Stomach smooth muscle (tissue), 2 donors: ENCODE data around the gene FAM184B.
"Not testable (repeated sequence)": the region's sequence is repeated elsewhere in the genome, so short reads cannot be mapped to it uniquely, and the experiment has no call there.

Experiments used
- H3K27ac ChIP-seq: one replicate; pipeline ENCODE4 v1.7.0; 2013; ENCODE audit warnings: mild to moderate bottlenecking, low read length, inconsistent platforms
- H3K27me3 ChIP-seq, 2 donors: one replicate each; pipeline ENCODE4 v1.7.0; 2013; ENCODE audit warnings: low read length in 2 of 2; ENCODE audit not compliant: insufficient read depth in 2 of 2, control insufficient read depth in 1 of 2
- H3K36me3 ChIP-seq, 2 donors: one replicate each; pipeline ENCODE4 v1.7.0; 2013; ENCODE audit warnings: low read length in 2 of 2; ENCODE audit not compliant: control insufficient read depth in 2 of 2, insufficient read depth in 2 of 2
- H3K4me1 ChIP-seq: one replicate; pipeline ENCODE4 v1.7.0; 2013; ENCODE audit warnings: low read length; ENCODE audit not compliant: control insufficient read depth, insufficient read depth
- H3K4me3 ChIP-seq, 2 donors: one replicate each; pipeline ENCODE4 v1.7.0; 2013; ENCODE audit warnings: low read length in 2 of 2
- H3K9ac ChIP-seq, 2 donors: one replicate each; pipeline ENCODE4 v1.7.0; 2013; ENCODE audit warnings: low read length in 2 of 2, mild to moderate bottlenecking in 1 of 2
- H3K9me3 ChIP-seq, 2 donors: one replicate each; pipeline ENCODE4 v1.7.0; 2013; ENCODE audit warnings: low read length in 2 of 2; ENCODE audit not compliant: control insufficient read depth in 2 of 2
- donor health status: healthy.
- donor health status: Pancreatic carcinoma.

Gene FAM184B

DNA sequence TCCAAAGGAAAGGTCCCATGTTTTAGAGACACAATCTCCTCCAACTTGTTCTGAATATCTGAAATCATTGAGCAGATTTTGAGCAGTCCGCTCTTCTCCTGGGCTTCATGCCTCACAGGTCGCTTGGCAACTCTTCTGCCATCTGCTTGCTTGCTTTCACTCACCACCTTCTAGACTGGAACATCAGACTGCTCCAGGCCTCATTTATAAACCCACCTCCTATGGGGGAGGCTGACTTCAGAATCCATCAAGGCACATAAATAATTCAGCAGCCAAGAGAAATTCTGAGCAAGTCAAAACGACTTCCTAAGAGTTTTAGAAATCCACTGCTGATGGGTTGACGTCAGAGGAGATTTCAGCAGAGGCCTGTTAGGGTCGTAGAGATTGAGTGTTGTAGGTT is 64.1 kb downstream of the FAM184B start:
- Histone ChIP-seq H3K27ac (no peak overlapping the region), H3K9ac (no peak overlapping the region), H3K4me1 (no peaks in the 10 kb centered on the region), H3K36me3 (no peaks in the 10 kb centered on the region), H3K27me3 (peaks cover 0 to 2% of the 10 kb centered on the region in 2 donors), H3K9me3 (no peaks in the 10 kb centered on the region), H3K4me3 (no peak overlapping the region)

DNA sequence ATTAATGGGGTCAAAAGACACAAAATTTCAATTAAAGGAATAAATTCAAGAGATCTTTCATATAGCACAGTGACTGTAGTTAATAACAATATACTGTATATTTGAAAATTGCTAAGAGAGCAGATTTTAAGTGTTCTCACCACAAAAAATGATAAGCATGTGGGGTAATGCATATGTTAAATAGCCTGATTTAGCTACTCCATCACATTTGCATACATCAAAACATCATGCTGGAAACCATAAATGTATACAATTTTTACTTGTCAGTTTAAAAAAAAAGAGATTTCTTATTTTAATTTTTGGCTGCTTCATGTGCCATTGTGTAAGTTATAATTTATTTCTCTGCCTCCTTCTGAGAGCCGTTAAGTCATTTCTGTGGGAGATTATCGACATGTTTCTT is 65.9 kb downstream of the FAM184B start:
- Histone ChIP-seq H3K4me3 (no peak overlapping the region), H3K9me3 (no peaks in the 10 kb centered on the region), H3K27me3 (peaks cover 0 to 2% of the 10 kb centered on the region in 2 donors), H3K27ac (no peak overlapping the region), H3K9ac (no peak overlapping the region), H3K4me1 (no peaks in the 10 kb centered on the region), H3K36me3 (no peaks in the 10 kb centered on the region)

DNA sequence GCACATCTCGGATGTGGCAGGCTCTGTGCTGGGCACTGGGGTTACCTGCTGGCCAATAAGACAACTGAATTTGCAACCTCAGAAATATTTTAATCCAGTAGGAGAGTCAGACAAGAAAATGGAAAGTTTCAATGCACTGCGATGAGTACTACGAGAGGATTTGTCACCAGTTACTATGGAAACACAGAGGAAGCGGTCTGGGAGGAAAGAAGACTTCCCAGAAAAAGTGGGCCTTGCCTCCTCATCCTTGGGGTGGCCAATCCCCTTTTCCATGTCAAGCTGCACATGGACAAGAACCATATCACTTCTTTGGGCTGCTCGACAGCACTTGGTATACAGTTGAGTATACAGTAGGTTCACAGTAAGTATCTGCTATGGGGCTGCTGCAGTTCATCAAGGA is 67.6 kb downstream of the FAM184B start:
- H3K27ac ChIP-seq = no peak overlapping the region
- peaks cover 2% of the 10 kb centered on the region in 2 donors for H3K27me3 ChIP-seq
- H3K9ac ChIP-seq = no peak overlapping the region
- no peaks in the 10 kb centered on the region for H3K36me3 ChIP-seq
- H3K4me3 ChIP-seq = no peak overlapping the region
- no peaks in the 10 kb centered on the region for H3K4me1 ChIP-seq
- H3K9me3 ChIP-seq = no peaks in the 10 kb centered on the region

DNA sequence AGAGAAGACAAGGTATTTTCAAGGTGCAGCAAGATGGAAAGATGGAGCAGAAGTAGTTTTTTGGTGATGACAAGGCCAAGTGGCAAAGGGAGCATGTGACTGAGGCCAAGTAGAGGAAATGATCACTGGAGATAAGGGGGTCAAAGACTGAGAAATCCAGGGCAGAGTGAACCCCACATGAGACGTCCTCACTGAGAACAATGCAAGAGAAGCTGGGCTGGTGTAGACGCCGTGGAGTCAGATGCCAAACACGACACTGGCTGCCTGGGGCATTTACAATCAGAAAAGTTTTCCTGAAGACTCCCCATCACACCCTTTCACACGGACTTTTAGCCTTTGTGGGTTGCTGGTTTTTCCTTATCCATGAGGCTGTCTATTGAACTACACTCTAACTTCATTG is 69.3 kb downstream of the FAM184B start:
- H3K9ac ChIP-seq = no peak overlapping the region
- H3K27me3 ChIP-seq = peaks cover 0 to 2% of the 10 kb centered on the region in 2 donors

DNA sequence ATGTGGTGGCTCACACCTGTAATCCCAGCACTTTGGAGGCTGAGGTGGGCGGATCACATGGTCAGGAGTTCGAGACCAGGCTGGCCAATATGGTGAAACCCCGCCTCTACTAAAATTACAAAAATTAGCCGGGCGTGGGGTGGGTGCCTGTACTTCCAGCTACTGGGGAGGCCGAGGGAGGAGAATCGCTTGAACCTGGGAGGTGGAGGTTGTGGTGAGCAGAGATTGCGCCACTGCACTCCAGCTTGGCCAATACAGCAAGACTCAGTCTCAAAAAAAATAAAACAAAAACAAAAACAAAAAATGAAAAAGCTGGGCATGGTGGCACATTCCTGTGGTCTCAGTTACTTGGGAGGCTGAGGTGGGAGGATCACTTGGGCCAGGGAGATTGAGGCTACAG is 70.2 kb downstream of the FAM184B start:
- not testable (repeated sequence) for H3K4me1 ChIP-seq, H3K9ac ChIP-seq

More for the DNA sequence above, 69.3 kb downstream of the FAM184B start:
- H3K4me1 ChIP-seq = no peaks in the 10 kb centered on the region
- H3K36me3 ChIP-seq = no peaks in the 10 kb centered on the region
- H3K27ac ChIP-seq = no peak overlapping the region
- no peaks in the 10 kb centered on the region for H3K9me3 ChIP-seq
- H3K4me3 ChIP-seq = no peak overlapping the region

DNA sequence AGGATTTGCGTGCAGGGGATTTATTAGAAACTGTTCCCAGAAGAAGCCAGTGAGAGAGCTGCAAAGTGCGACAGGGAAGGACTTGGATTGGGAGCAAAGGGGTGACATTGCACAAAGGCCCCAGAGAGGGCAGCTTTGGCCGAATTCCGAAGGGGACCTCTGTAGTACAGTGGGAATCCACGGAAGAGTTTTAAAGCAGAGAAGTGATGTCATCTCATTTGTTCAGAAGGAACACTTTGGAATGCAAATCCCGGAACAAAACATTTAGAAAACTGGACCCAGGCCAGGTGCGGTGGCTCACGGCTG is 71.7 kb downstream of the FAM184B start:
- Histone ChIP-seq H3K4me1 (no peaks in the 10 kb centered on the region), H3K36me3 (no peaks in the 10 kb centered on the region), H3K4me3 (no peak overlapping the region)

More for the DNA sequence above, 70.2 kb downstream of the FAM184B start:
- H3K27me3 ChIP-seq, H3K9me3 ChIP-seq, H3K36me3 ChIP-seq, H3K27ac ChIP-seq, H3K4me3 ChIP-seq: not testable (repeated sequence)

DNA sequence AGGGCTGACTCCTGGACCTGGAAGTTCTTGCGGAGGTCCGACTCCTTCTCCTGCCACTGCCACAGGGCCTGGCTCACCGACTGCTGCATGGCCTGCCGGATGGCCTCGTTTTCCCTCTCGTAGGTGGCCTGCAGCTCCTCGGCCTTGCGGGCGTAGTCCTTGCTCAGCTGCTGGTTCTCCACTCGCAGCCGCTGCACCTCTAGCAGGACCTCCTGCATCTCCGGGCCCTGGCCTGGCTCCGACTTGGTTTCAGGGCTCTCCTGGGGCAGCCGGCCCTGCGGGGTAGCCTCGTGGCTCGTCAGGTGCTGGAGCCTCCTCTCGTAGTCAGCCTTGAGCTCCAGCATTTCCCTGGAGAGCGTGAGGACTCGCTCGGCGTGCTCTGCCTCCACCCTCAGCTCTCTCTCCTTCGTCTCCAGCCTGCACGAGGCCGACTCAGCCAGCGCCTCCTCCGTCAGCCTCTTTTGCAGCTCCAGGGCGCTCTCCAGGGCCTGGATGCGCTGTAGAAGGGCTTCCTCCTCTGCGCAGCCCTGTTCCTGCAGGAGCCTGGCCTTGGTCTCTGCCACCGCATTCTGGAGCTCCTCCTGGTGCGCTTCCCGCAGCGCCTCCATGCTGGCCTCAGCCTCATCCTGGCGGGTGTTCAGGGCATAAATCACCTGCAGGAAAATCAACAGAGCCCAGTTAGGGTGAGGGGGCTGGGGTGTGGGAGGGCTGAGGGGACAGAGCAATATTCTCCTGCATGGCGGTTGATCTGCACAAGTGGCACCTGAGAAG is 72.2 kb downstream of the FAM184B start:
- H3K9me3 ChIP-seq = no peaks in the 10 kb centered on the region
- no peak overlapping the region for H3K27ac ChIP-seq
- no peaks in the 10 kb centered on the region for H3K36me3 ChIP-seq
- no peaks in the 10 kb centered on the region for H3K4me1 ChIP-seq
- peaks cover 0 to 2% of the 10 kb centered on the region in 2 donors for H3K27me3 ChIP-seq
- H3K4me3 ChIP-seq = no peak overlapping the region
- no peak overlapping the region for H3K9ac ChIP-seq

More for the DNA sequence above, 71.7 kb downstream of the FAM184B start:
- Histone ChIP-seq H3K27ac (no peak overlapping the region), H3K27me3 (peaks cover 0 to 2% of the 10 kb centered on the region in 2 donors), H3K9ac (no peak overlapping the region), H3K9me3 (no peaks in the 10 kb centered on the region)

DNA sequence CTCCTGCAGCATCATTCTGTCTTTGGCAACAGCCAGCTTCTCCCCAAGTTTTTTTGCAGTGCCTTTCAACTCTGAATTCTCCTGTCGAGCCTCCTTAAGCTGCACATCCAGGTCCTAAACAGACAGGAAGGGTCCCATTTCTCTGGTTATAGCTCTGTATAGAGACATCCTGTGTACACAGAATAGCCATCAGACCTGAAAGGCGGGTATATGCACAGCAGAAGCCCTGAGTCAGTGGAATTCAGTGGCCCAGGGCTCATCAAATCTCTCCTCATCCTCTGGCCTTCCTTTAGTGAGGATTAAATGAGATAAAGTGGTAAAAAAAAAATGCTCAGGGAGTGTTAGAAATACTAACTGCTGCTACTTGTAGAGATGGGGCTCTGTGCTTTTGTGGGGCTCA is 73.8 kb downstream of the FAM184B start:
- Histone ChIP-seq H3K36me3 (no peaks in the 10 kb centered on the region), H3K27me3 (peaks cover 0 to 2% of the 10 kb centered on the region in 2 donors), H3K4me3 (no peak overlapping the region), H3K4me1 (no peaks in the 10 kb centered on the region), H3K9me3 (no peaks in the 10 kb centered on the region), H3K27ac (no peak overlapping the region), H3K9ac (no peak overlapping the region)

DNA sequence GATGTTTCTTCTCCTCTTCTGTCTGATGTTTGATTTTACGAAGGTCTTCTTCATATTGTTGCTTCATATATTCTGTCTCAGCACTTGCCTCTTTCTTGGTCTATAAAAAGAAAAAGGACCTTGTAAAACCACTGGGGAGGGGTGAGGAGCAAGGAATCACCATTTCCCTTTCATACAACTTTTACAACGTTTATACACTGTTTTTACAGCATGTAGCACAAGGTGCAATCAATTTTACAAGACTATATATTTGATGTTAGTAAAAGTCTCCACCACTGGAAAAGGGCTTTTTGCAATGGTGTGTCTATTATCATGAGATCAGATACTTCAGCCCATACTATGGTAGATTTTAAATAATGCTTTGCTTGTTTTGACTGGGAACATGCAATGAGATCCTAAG is 76.3 kb downstream of the FAM184B start:
- Histone ChIP-seq H3K9me3 (no peaks in the 10 kb centered on the region), H3K9ac (no peak overlapping the region), H3K4me1 (no peaks in the 10 kb centered on the region), H3K27ac (no peak overlapping the region), H3K36me3 (no peaks in the 10 kb centered on the region), H3K27me3 (peaks cover 0 to 2% of the 10 kb centered on the region in 2 donors), H3K4me3 (no peak overlapping the region)

DNA sequence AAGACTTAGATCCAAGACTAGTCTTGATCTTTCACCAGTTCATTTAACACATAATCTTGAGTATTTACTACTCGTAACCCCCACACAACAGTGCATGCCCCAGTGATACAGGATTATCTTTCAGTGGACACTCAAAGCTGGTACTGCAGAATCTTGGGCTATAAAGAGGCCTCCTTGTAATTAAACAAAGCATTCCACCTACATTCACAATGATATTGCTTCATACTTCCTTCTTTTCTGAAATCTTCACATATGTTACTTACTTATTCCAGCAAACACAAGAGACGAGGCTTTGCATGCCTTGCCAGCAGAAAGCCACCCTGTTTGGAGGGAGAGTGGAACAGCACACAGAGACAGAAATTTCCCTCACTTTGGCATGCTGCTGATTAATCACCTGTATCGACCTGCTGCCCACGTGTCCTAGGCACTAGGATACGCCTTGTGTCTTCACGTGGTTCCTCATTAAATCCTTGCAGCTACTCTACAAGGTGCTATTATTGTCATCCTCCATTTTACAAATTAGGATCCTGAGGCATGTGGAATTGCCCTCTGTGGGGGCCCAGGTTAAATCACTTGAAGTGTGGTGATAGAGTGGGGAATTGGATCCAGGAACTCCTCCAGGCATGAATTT is 77.3 kb downstream of the FAM184B start:
- Histone ChIP-seq H3K36me3 (no peaks in the 10 kb centered on the region), H3K9me3 (no peaks in the 10 kb centered on the region)

DNA sequence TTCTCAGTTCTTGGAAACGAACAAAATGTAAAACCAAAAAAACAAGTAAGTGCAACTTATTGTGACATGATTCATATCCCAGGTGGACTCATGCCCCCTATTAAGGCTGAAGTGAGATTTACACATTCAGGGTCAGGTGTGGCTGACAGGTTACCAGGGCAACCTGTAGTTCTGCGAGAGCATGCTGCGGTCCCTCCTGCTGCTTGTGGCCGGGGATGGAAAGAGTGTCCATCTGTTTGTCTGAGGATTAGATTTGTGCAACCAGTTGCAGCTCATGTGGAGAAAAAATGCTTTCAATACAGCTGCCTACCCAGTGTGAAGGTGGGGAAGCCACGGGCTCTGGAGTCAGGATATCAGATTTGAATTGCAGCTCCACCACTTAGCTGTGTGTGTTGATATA is 78.8 kb downstream of the FAM184B start:
- Histone ChIP-seq H3K4me3 (no peak overlapping the region), H3K36me3 (no peaks in the 10 kb centered on the region), H3K9me3 (no peaks in the 10 kb centered on the region), H3K9ac (no peak overlapping the region), H3K27me3 (no peaks in the 10 kb centered on the region), H3K4me1 (no peaks in the 10 kb centered on the region), H3K27ac (no peak overlapping the region)

More for the DNA sequence above, 77.3 kb downstream of the FAM184B start:
- Histone ChIP-seq H3K4me1 (no peaks in the 10 kb centered on the region), H3K27me3 (peaks cover 0 to under 1% of the 10 kb centered on the region in 2 donors), H3K4me3 (no peak overlapping the region), H3K9ac (no peak overlapping the region), H3K27ac (no peak overlapping the region)
